SK-N-SH (cell line): ENCODE results near the gene EXOC1. TPM values are rescaled to one million over a fixed set of nuclear protein-coding genes. Genes with fewer than 3 reads are reported as not detected.

Source experiments
- CTCF ChIA-PET: fragments of 300-600, 350-600 bp; formaldehyde crosslinking; extraction: SDS; loops from one replicate; lab custom pipeline; 2021; lab: Yijun Ruan, JAX
- POLR2A ChIA-PET: fragments of 350-600 bp; sonication (Branson Sonifier 250); formaldehyde crosslinking; extraction: SDS; loops from one replicate; lab custom pipeline; 2020; ENCODE audit warnings: antibody characterized with exemption, inconsistent platforms; lab: Yijun Ruan, JAX
- DNase-seq: peaks from one replicate; pipeline ENCODE4 v3.0.0; 2012
- H2AFZ ChIP-seq: fragments of 200-600 bp; sonication (generic); 2 replicates; pipeline ENCODE4 v1.8.1; 2016; ENCODE audit warnings: antibody characterized with exemption, mild to moderate bottlenecking, low read depth
- H3F3A ChIP-seq: fragments of 200-600 bp; sonication (generic); replicated peaks from 2 replicates; pipeline ENCODE3; 2016; ENCODE audit warnings: antibody characterized with exemption, mild to moderate bottlenecking; ENCODE audit not compliant: insufficient read depth
- H3K27ac ChIP-seq, 2 experiments: fragments of 200-500 bp in 1 of 2; fragments of 200-600 bp in 1 of 2; sonication (Bioruptor generic) in 1 of 2; sonication (generic), shearing (Covaris generic) in 1 of 2; 2 replicates each; pipeline versions ENCODE4 v1.5.1 to v1.6.1; 2014 to 2016; ENCODE audit warnings: low read depth in 2 of 2, inconsistent platforms in 1 of 2, low read length in 1 of 2, mild to moderate bottlenecking in 1 of 2, mixed read lengths in 1 of 2
- H3K27me3 ChIP-seq: fragments of 200-600 bp; sonication (generic), shearing (Covaris generic); 2 replicates; pipeline ENCODE4 v1.6.1; 2016; ENCODE audit warnings: mixed run types; ENCODE audit not compliant: insufficient read depth
- H3K36me3 ChIP-seq, 2 experiments: fragments of 200-500 bp in 1 of 2; fragments of 200-600 bp in 1 of 2; sonication (Bioruptor generic) in 1 of 2; sonication (generic) in 1 of 2; replicated peaks in 1 of 2; 2 replicates each; pipeline versions ENCODE3 to v1.5.1; 2014 to 2016; ENCODE audit warnings: low read length in 1 of 2, mild to moderate bottlenecking in 1 of 2; ENCODE audit not compliant: insufficient read depth in 2 of 2, control insufficient read depth in 1 of 2
- H3K4me1 ChIP-seq, 2 experiments: fragments of 200-500 bp in 1 of 2; fragments of 200-600 bp in 1 of 2; sonication (Bioruptor generic) in 1 of 2; sonication (generic), shearing (Covaris generic) in 1 of 2; 2 replicates each; pipeline versions ENCODE4 v1.5.1 to v1.6.1; 2014 to 2016; ENCODE audit warnings: low read depth in 1 of 2, low read length in 1 of 2, mixed run types in 1 of 2; ENCODE audit not compliant: insufficient read depth in 2 of 2, control insufficient read depth in 1 of 2
- H3K4me2 ChIP-seq: fragments of 200-600 bp; sonication (generic), shearing (Covaris generic); 2 replicates; pipeline ENCODE4 v1.6.1; 2017; ENCODE audit warnings: mixed run types
- H3K4me3 ChIP-seq, 2 experiments: fragments of 200-500 bp in 1 of 2; fragments of 200-600 bp in 1 of 2; sonication (Bioruptor generic) in 1 of 2; sonication (generic), shearing (Covaris generic) in 1 of 2; 2 replicates each; pipeline versions ENCODE4 v1.5.1 to v1.8.1; 2014 to 2016; ENCODE audit warnings: low read depth in 2 of 2, inconsistent platforms in 1 of 2, low read length in 1 of 2, mild to moderate bottlenecking in 1 of 2, mixed read lengths in 1 of 2, moderate library complexity in 1 of 2
- H3K79me2 ChIP-seq: fragments of 200-600 bp; sonication (generic); 2 replicates; pipeline ENCODE4 v1.8.1; 2017; ENCODE audit warnings: mild to moderate bottlenecking; ENCODE audit not compliant: insufficient read depth
- H3K9ac ChIP-seq: fragments of 200-600 bp; sonication (generic); 2 replicates; pipeline ENCODE4 v1.6.1; 2017; ENCODE audit warnings: mixed run types
- H3K9me2 ChIP-seq: fragments of 200-600 bp; sonication (generic); 2 replicates; pipeline ENCODE4 v1.6.1; 2017; ENCODE audit warnings: mixed run types
- H3K9me3 ChIP-seq: fragments of 200-600 bp; sonication (generic); 2 replicates; pipeline ENCODE4 v1.6.1; 2017; ENCODE audit warnings: mixed run types, mild to moderate bottlenecking, moderate library complexity
- H4K20me1 ChIP-seq: fragments of 200-600 bp; sonication (generic); 2 replicates; pipeline ENCODE4 v1.6.1; 2017; ENCODE audit warnings: mild to moderate bottlenecking, mixed run types; ENCODE audit not compliant: insufficient read depth
- CHD2 ChIP-seq: fragments of 150-350 bp; IDR thresholded peaks from 2 replicates; pipeline ENCODE4 v1.6.1; 2018; ENCODE audit warnings: low read length; ENCODE audit not compliant: partially characterized antibody
- ELF1 ChIP-seq: IDR thresholded peaks from 2 replicates; pipeline ENCODE4 v1.4.0; 2012
- EP300 ChIP-seq, 2 experiments: IDR thresholded peaks; 2 replicates each; pipeline versions ENCODE4 v1.4.0 to v1.6.1; 2012; ENCODE audit warnings: borderline replicate concordance in 1 of 2, low read depth in 1 of 2, low read length in 1 of 2
- EZH2phosphoT487 ChIP-seq: fragments of 200-600 bp; sonication (generic); IDR thresholded peaks from 2 replicates; pipeline ENCODE4 v1.6.1; 2017; ENCODE audit warnings: low read depth, mixed run types, mild to moderate bottlenecking, antibody characterized with exemption, moderate library complexity, borderline replicate concordance
- FOXM1 ChIP-seq: IDR thresholded peaks from 2 replicates; pipeline ENCODE4 v1.4.0; 2012; ENCODE audit warnings: low read depth, mild to moderate bottlenecking
- GABPA ChIP-seq: IDR thresholded peaks from 2 replicates; pipeline ENCODE4 v1.4.0; 2012; ENCODE audit warnings: low read depth, mild to moderate bottlenecking
- MXI1 ChIP-seq: IDR thresholded peaks from 2 replicates; pipeline ENCODE4 v1.6.1; 2012; ENCODE audit warnings: mild to moderate bottlenecking, low read depth, low read length, improper control_type of control experiment
- NFIC ChIP-seq: IDR thresholded peaks from 2 replicates; pipeline ENCODE4 v1.4.0; 2012; ENCODE audit warnings: borderline replicate concordance
- RAD21 ChIP-seq: IDR thresholded peaks from 2 replicates; pipeline ENCODE4 v1.6.1; 2012; ENCODE audit warnings: mild to moderate bottlenecking, low read length
- RCOR1 ChIP-seq: fragments of 150-350 bp; IDR thresholded peaks from 2 replicates; pipeline ENCODE4 v1.6.1; 2017; ENCODE audit warnings: antibody characterized with exemption, low read length
- REST ChIP-seq: IDR thresholded peaks from 2 replicates; pipeline ENCODE4 v1.6.1; 2012; ENCODE audit warnings: mild to moderate bottlenecking, low read depth, low read length, moderate library complexity
- RFX5 ChIP-seq: IDR thresholded peaks from 2 replicates; pipeline ENCODE4 v1.6.1; 2012; ENCODE audit warnings: mild to moderate bottlenecking, improper control_type of control experiment, low read length
- SIN3A ChIP-seq: IDR thresholded peaks from 2 replicates; pipeline ENCODE4 v1.6.1; 2012; ENCODE audit warnings: low read depth, mild to moderate bottlenecking, low read length, moderate library complexity, borderline replicate concordance
- TEAD4 ChIP-seq: IDR thresholded peaks from 2 replicates; pipeline ENCODE4 v1.4.0; 2012; ENCODE audit warnings: mild to moderate bottlenecking, borderline replicate concordance; ENCODE audit not compliant: insufficient read depth
- WGBS: methylation state at CpG from one replicate; pipeline ENCODE4 v1.1.6; 2017; ENCODE audit warnings: low lambda C conversion rate; 5-methylcytosine and 5-hydroxymethylcytosine counted together
- polyA plus RNA-seq, 3 experiments: library from polyadenylated mRNA; depleted of rRNA; stranded (reverse); fragments of >200 nt; gene quantifications; 2 replicates each; pipeline ENCODE4 v1.2.3, GENCODE V29; 2012
- TF ChIP-seq, protein P1 (sequence below): IDR thresholded peaks from 2 replicates; pipeline ENCODE4 v1.4.0; 2012; ENCODE audit warnings: low read depth, borderline replicate concordance

The EXOC1 gene
- polyA plus RNA-seq, 1 of the 3 experiments (the other 2 are of a cell fraction) = 13.5 TPM

DNA sequence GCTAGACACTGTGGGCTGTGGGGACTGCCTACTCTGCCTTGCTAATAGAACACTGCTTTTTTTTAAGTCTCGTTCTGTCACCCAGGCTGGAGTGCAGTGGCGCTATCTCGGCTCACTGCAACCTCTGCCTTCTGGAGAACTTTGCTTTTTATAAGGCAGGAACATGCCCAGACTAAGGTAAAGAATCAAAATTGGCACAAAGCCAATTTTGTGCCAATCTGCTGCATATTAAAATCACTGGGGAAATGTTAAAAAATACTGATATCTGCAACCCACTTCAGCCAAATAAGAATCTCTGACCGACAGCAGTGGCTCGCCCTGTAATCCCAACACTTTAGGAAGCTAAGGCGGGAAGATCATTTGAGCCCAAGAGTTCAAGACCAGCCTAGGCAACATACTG, 58.8 kb downstream of the EXOC1 start:
- Histone ChIP-seq H3K36me3 (no peaks in the 10 kb centered on the region), H4K20me1 (no peaks in the 10 kb centered on the region), H3K4me1 (0 out of 4 replicates have a peak, but pooled peaks cover 0 to 2% of the 10 kb centered on the region in 2 experiments), H3K79me2 (no peaks in the 10 kb centered on the region), H3K9me2 (no peaks in the 10 kb centered on the region), H3K27ac (no peak overlapping the region), H3K4me3 (no peak overlapping the region), H3K9me3 (no peaks in the 10 kb centered on the region), H3K9ac (no peak overlapping the region), H3F3A (no peaks in the 10 kb centered on the region), H3K4me2 (no peak overlapping the region), H2AFZ (no peak overlapping the region), H3K27me3 (no peaks in the 10 kb centered on the region)
- DNase-seq = no peak
- CTCF ChIA-PET = no interaction called here
- POLR2A ChIA-PET = no interaction called here
- WGBS = 91% methylated on average over 6 of the region's 6 CpGs
- TF ChIP-seq GABPA (no peak), NFIC (peak; percentile 44; the same call in 1 of the 2 replicates), RFX5 (no peak)

DNA sequence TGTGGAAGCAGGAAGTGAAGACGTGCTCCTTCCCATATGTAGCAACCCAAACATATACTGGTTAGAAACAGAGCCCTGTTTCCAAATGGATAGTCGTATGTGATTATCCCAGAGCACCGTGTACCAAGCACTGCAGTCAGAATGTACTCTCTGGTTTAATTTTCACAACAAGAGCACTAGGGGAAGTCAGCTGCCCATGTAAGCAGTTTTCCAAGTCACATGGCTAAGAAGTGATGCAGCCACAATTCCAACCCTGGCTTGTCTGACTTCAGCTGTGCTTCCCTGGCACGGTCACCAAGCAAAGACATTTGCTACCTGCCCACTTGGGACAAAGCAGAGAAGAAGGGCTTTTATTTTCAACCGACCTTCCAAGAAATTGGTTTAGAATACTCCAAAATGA, 67.1 kb downstream of the EXOC1 start:
- H3K79me2 ChIP-seq = no peaks in the 10 kb centered on the region
- no peaks in the 10 kb centered on the region for H3K4me1 ChIP-seq
- no peaks in the 10 kb centered on the region for H3F3A ChIP-seq
- ChIA-PET POLR2A (no interaction called here), CTCF (interaction anchor here (0.6 to 2.4 kb wide), 2 partner anchors 28 to 33 kb away, joined by 3 to 11 read pairs; partner anchors contain the start of gene CEP135)
- WGBS = 77% methylated on average over 5 of the region's 5 CpGs
- no peak overlapping the region for H2AFZ ChIP-seq
- H4K20me1 ChIP-seq = no peaks in the 10 kb centered on the region
- no peaks in the 10 kb centered on the region for H3K9me3 ChIP-seq
- no peak for TF ChIP-seq EZH2phosphoT487
- TF ChIP-seq MXI1 = no peak
- TF ChIP-seq EP300 (IDR thresholded peaks at IDR 0.05; ENCODE audit: borderline replicate concordance in 1 of 2, low read depth in 1 of 2, low read length in 1 of 2) = no peak
- TF ChIP-seq RAD21 = no peak
- TF ChIP-seq FOXM1 = no peak
- TF ChIP-seq GABPA = no peak
- no peak for TF ChIP-seq ELF1
- TF ChIP-seq CHD2 = no peak
- no peak for TF ChIP-seq RCOR1
- no peak for TF ChIP-seq SIN3A
- TF ChIP-seq TEAD4 = no peak
- no peak for TF ChIP-seq REST
- TF ChIP-seq RFX5 = no peak
- TF ChIP-seq, protein P1, sequence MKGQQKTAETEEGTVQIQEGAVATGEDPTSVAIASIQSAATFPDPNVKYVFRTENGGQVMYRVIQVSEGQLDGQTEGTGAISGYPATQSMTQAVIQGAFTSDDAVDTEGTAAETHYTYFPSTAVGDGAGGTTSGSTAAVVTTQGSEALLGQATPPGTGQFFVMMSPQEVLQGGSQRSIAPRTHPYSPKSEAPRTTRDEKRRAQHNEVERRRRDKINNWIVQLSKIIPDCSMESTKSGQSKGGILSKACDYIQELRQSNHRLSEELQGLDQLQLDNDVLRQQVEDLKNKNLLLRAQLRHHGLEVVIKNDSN = no peak
- DNase-seq = no peak
- H3K27me3 ChIP-seq = no peaks in the 10 kb centered on the region
- H3K9me2 ChIP-seq = no peaks in the 10 kb centered on the region
- H3K4me2 ChIP-seq = no peak overlapping the region
- no peak overlapping the region for H3K4me3 ChIP-seq
- H3K27ac ChIP-seq = no peak overlapping the region
- H3K9ac ChIP-seq = no peak overlapping the region
- no peaks in the 10 kb centered on the region for H3K36me3 ChIP-seq
